PC-3 (cell line): ENCODE data around the gene SPRED3.

ENCODE experiments used
- EZH2 ChIP-seq: fragments of 300-600 bp; sonication (generic); IDR thresholded peaks from one replicate; pipeline ENCODE4 v1.6.1; 2017; ENCODE audit warnings: antibody characterized with exemption, mild to moderate bottlenecking, low read length; ENCODE audit not compliant: unreplicated experiment
- EZH2phosphoT487 ChIP-seq: fragments of 300-600 bp; sonication (generic); IDR thresholded peaks from 2 replicates; pipeline ENCODE4 v1.6.1; 2018; ENCODE audit warnings: mild to moderate bottlenecking, antibody characterized with exemption, low read length, borderline replicate concordance
- TF ChIP-seq, protein P1 (sequence below): fragments of 300-600 bp; sonication (generic); conservative IDR thresholded peaks from 2 replicates; pipeline ENCODE4 v1.5.1; 2017; ENCODE audit warnings: antibody characterized with exemption, low read depth, mild to moderate bottlenecking, low read length

DNA sequence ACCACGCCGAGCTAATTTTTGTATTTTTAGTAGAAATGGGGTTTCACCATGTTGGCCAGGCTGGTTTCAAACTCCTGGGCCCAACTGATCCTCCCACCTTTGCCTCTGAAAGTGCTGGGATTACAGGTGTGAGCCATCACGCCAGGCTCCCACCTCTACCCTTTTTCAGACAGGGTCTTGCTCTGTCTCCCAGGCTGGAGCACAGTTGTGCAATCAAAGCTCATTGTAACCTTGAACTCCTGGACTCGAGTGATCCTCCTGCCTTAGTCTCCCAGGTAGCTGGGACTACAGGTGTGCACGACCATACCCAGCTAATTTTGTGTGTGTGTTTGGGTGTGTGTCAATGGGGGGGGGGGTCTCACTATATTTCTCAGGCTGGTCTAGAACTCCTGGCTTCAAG lies 35.8 kb downstream of the SPRED3 start:
- TF ChIP-seq, protein P1, sequence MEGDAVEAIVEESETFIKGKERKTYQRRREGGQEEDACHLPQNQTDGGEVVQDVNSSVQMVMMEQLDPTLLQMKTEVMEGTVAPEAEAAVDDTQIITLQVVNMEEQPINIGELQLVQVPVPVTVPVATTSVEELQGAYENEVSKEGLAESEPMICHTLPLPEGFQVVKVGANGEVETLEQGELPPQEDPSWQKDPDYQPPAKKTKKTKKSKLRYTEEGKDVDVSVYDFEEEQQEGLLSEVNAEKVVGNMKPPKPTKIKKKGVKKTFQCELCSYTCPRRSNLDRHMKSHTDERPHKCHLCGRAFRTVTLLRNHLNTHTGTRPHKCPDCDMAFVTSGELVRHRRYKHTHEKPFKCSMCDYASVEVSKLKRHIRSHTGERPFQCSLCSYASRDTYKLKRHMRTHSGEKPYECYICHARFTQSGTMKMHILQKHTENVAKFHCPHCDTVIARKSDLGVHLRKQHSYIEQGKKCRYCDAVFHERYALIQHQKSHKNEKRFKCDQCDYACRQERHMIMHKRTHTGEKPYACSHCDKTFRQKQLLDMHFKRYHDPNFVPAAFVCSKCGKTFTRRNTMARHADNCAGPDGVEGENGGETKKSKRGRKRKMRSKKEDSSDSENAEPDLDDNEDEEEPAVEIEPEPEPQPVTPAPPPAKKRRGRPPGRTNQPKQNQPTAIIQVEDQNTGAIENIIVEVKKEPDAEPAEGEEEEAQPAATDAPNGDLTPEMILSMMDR = no peak
- no peak for TF ChIP-seq EZH2
- TF ChIP-seq EZH2phosphoT487 = no peak
